SK-N-SH (cell line): ENCODE data around the gene TMEM212. TPM values are rescaled to one million over a fixed set of nuclear protein-coding genes. Genes with fewer than 3 reads are reported as not detected.

Experiments
- CTCF ChIA-PET: fragments of 300-600, 350-600 bp; formaldehyde crosslinking; extraction: SDS; loops from one replicate; lab custom pipeline; 2021; lab: Yijun Ruan, JAX
- POLR2A ChIA-PET: fragments of 350-600 bp; sonication (Branson Sonifier 250); formaldehyde crosslinking; extraction: SDS; loops from one replicate; lab custom pipeline; 2020; ENCODE audit warnings: antibody characterized with exemption, inconsistent platforms; lab: Yijun Ruan, JAX
- DNase-seq: peaks from one replicate; pipeline ENCODE4 v3.0.0; 2012
- H2AFZ ChIP-seq: fragments of 200-600 bp; sonication (generic); 2 replicates; pipeline ENCODE4 v1.8.1; 2016; ENCODE audit warnings: antibody characterized with exemption, mild to moderate bottlenecking, low read depth
- H3F3A ChIP-seq: fragments of 200-600 bp; sonication (generic); replicated peaks from 2 replicates; pipeline ENCODE3; 2016; ENCODE audit warnings: antibody characterized with exemption, mild to moderate bottlenecking; ENCODE audit not compliant: insufficient read depth
- H3K27ac ChIP-seq, 2 experiments: fragments of 200-500 bp in 1 of 2; fragments of 200-600 bp in 1 of 2; sonication (Bioruptor generic) in 1 of 2; sonication (generic), shearing (Covaris generic) in 1 of 2; 2 replicates each; pipeline versions ENCODE4 v1.5.1 to v1.6.1; 2014 to 2016; ENCODE audit warnings: low read depth in 2 of 2, inconsistent platforms in 1 of 2, low read length in 1 of 2, mild to moderate bottlenecking in 1 of 2, mixed read lengths in 1 of 2
- H3K27me3 ChIP-seq: fragments of 200-600 bp; sonication (generic), shearing (Covaris generic); 2 replicates; pipeline ENCODE4 v1.6.1; 2016; ENCODE audit warnings: mixed run types; ENCODE audit not compliant: insufficient read depth
- H3K36me3 ChIP-seq, 2 experiments: fragments of 200-500 bp in 1 of 2; fragments of 200-600 bp in 1 of 2; sonication (Bioruptor generic) in 1 of 2; sonication (generic) in 1 of 2; replicated peaks in 1 of 2; 2 replicates each; pipeline versions ENCODE3 to v1.5.1; 2014 to 2016; ENCODE audit warnings: low read length in 1 of 2, mild to moderate bottlenecking in 1 of 2; ENCODE audit not compliant: insufficient read depth in 2 of 2, control insufficient read depth in 1 of 2
- H3K4me1 ChIP-seq, 2 experiments: fragments of 200-500 bp in 1 of 2; fragments of 200-600 bp in 1 of 2; sonication (Bioruptor generic) in 1 of 2; sonication (generic), shearing (Covaris generic) in 1 of 2; 2 replicates each; pipeline versions ENCODE4 v1.5.1 to v1.6.1; 2014 to 2016; ENCODE audit warnings: low read depth in 1 of 2, low read length in 1 of 2, mixed run types in 1 of 2; ENCODE audit not compliant: insufficient read depth in 2 of 2, control insufficient read depth in 1 of 2
- H3K4me2 ChIP-seq: fragments of 200-600 bp; sonication (generic), shearing (Covaris generic); 2 replicates; pipeline ENCODE4 v1.6.1; 2017; ENCODE audit warnings: mixed run types
- H3K4me3 ChIP-seq, 2 experiments: fragments of 200-500 bp in 1 of 2; fragments of 200-600 bp in 1 of 2; sonication (Bioruptor generic) in 1 of 2; sonication (generic), shearing (Covaris generic) in 1 of 2; 2 replicates each; pipeline versions ENCODE4 v1.5.1 to v1.8.1; 2014 to 2016; ENCODE audit warnings: low read depth in 2 of 2, inconsistent platforms in 1 of 2, low read length in 1 of 2, mild to moderate bottlenecking in 1 of 2, mixed read lengths in 1 of 2, moderate library complexity in 1 of 2
- H3K79me2 ChIP-seq: fragments of 200-600 bp; sonication (generic); 2 replicates; pipeline ENCODE4 v1.8.1; 2017; ENCODE audit warnings: mild to moderate bottlenecking; ENCODE audit not compliant: insufficient read depth
- H3K9ac ChIP-seq: fragments of 200-600 bp; sonication (generic); 2 replicates; pipeline ENCODE4 v1.6.1; 2017; ENCODE audit warnings: mixed run types
- H3K9me2 ChIP-seq: fragments of 200-600 bp; sonication (generic); 2 replicates; pipeline ENCODE4 v1.6.1; 2017; ENCODE audit warnings: mixed run types
- H3K9me3 ChIP-seq: fragments of 200-600 bp; sonication (generic); 2 replicates; pipeline ENCODE4 v1.6.1; 2017; ENCODE audit warnings: mixed run types, mild to moderate bottlenecking, moderate library complexity
- H4K20me1 ChIP-seq: fragments of 200-600 bp; sonication (generic); 2 replicates; pipeline ENCODE4 v1.6.1; 2017; ENCODE audit warnings: mild to moderate bottlenecking, mixed run types; ENCODE audit not compliant: insufficient read depth
- CHD2 ChIP-seq: fragments of 150-350 bp; IDR thresholded peaks from 2 replicates; pipeline ENCODE4 v1.6.1; 2018; ENCODE audit warnings: low read length; ENCODE audit not compliant: partially characterized antibody
- CTCF ChIP-seq: fragments of 200-600 bp; sonication (generic); IDR thresholded peaks from 2 replicates; pipeline ENCODE4 v1.6.1; 2017; ENCODE audit warnings: antibody characterized with exemption, mild to moderate bottlenecking, moderate library complexity
- EP300 ChIP-seq, 2 experiments: IDR thresholded peaks; 2 replicates each; pipeline versions ENCODE4 v1.4.0 to v1.6.1; 2012; ENCODE audit warnings: borderline replicate concordance in 1 of 2, low read depth in 1 of 2, low read length in 1 of 2
- FOSL2 ChIP-seq: IDR thresholded peaks from 2 replicates; pipeline ENCODE4 v1.4.0; 2012; ENCODE audit warnings: low read depth, mild to moderate bottlenecking, moderate library complexity, borderline replicate concordance
- FOXJ3 ChIP-seq: sonication (generic); formaldehyde crosslinking; IDR thresholded peaks from 2 replicates; pipeline ENCODE4 v1.5.1; 2020; ENCODE audit warnings: mild to moderate bottlenecking, missing genetic modification reagents
- FOXM1 ChIP-seq: IDR thresholded peaks from 2 replicates; pipeline ENCODE4 v1.4.0; 2012; ENCODE audit warnings: low read depth, mild to moderate bottlenecking
- GABPA ChIP-seq: IDR thresholded peaks from 2 replicates; pipeline ENCODE4 v1.4.0; 2012; ENCODE audit warnings: low read depth, mild to moderate bottlenecking
- GATA2 ChIP-seq: sonication (generic); formaldehyde crosslinking; IDR thresholded peaks from 2 replicates; pipeline ENCODE4 v1.5.0; 2020; ENCODE audit warnings: mild to moderate bottlenecking, missing genetic modification reagents
- MAX ChIP-seq: IDR thresholded peaks from 2 replicates; pipeline ENCODE4 v1.4.0; 2012; ENCODE audit warnings: low read depth
- MEF2A ChIP-seq: IDR thresholded peaks from 2 replicates; pipeline ENCODE4 v1.4.0; 2012; ENCODE audit warnings: low read depth, borderline replicate concordance
- NFIC ChIP-seq: IDR thresholded peaks from 2 replicates; pipeline ENCODE4 v1.4.0; 2012; ENCODE audit warnings: borderline replicate concordance
- RAD21 ChIP-seq: IDR thresholded peaks from 2 replicates; pipeline ENCODE4 v1.6.1; 2012; ENCODE audit warnings: mild to moderate bottlenecking, low read length
- RCOR1 ChIP-seq: fragments of 150-350 bp; IDR thresholded peaks from 2 replicates; pipeline ENCODE4 v1.6.1; 2017; ENCODE audit warnings: antibody characterized with exemption, low read length
- RFX5 ChIP-seq: IDR thresholded peaks from 2 replicates; pipeline ENCODE4 v1.6.1; 2012; ENCODE audit warnings: mild to moderate bottlenecking, improper control_type of control experiment, low read length
- SIN3A ChIP-seq: IDR thresholded peaks from 2 replicates; pipeline ENCODE4 v1.6.1; 2012; ENCODE audit warnings: low read depth, mild to moderate bottlenecking, low read length, moderate library complexity, borderline replicate concordance
- SMC3 ChIP-seq: IDR thresholded peaks from 2 replicates; pipeline ENCODE4 v1.6.1; 2012; ENCODE audit warnings: low read depth, low read length, improper control_type of control experiment
- TCF12 ChIP-seq: IDR thresholded peaks from 2 replicates; pipeline ENCODE4 v1.4.0; 2012
- TEAD4 ChIP-seq: IDR thresholded peaks from 2 replicates; pipeline ENCODE4 v1.4.0; 2012; ENCODE audit warnings: mild to moderate bottlenecking, borderline replicate concordance; ENCODE audit not compliant: insufficient read depth
- USF2 ChIP-seq: fragments of 150-350 bp; IDR thresholded peaks from 2 replicates; pipeline ENCODE4 v1.6.1; 2017; ENCODE audit warnings: antibody characterized with exemption, low read length, low read depth, borderline replicate concordance
- ZBTB33 ChIP-seq: IDR thresholded peaks from 2 replicates; pipeline ENCODE4 v1.4.0; 2012; ENCODE audit warnings: low read depth, borderline replicate concordance
- WGBS: methylation state at CpG from one replicate; pipeline ENCODE4 v1.1.6; 2017; ENCODE audit warnings: low lambda C conversion rate; 5-methylcytosine and 5-hydroxymethylcytosine counted together
- polyA plus RNA-seq, 3 experiments: library from polyadenylated mRNA; depleted of rRNA; stranded (reverse); fragments of >200 nt; gene quantifications; 2 replicates each; pipeline ENCODE4 v1.2.3, GENCODE V29; 2012

TMEM212 gene
- polyA plus RNA-seq, 1 of the 3 experiments (the other 2 are of a cell fraction), result not detected

GRCh38 chr3:171888466-171888865 is 45.3 kb downstream of the TMEM212 start:
- CTCF ChIA-PET, result interaction anchor here (0.9 kb wide), 1 partner anchor 453 kb away, joined by 3 read pairs; no protein-coding TSS in a partner anchor
- WGBS, result 84% methylated on average over 2 of the region's 2 CpGs
- H3K36me3 ChIP-seq, result no peaks in the 10 kb centered on the region
- no peak overlapping the region for H3K4me3 ChIP-seq
- H3K27me3 ChIP-seq, result no peaks in the 10 kb centered on the region
- no peak for TF ChIP-seq ZBTB33
- TF ChIP-seq SIN3A, result no peak
- no peak for TF ChIP-seq CHD2
- TF ChIP-seq NFIC, result no peak
- TF ChIP-seq GABPA, result no peak
- TF ChIP-seq TEAD4, result no peak
- no peak for TF ChIP-seq MEF2A
- no peak for TF ChIP-seq RCOR1
- TF ChIP-seq EP300 (IDR thresholded peaks at IDR 0.05; ENCODE audit: borderline replicate concordance in 1 of 2, low read depth in 1 of 2, low read length in 1 of 2), result no peak
- no peak for TF ChIP-seq MAX
- TF ChIP-seq FOSL2, result no peak
- TF ChIP-seq RAD21, result no peak
- TF ChIP-seq, all 33 proteins: peak for 0
- no peaks in the 10 kb centered on the region for H3K4me1 ChIP-seq
- H3K9me3 ChIP-seq, result no peaks in the 10 kb centered on the region
- H3F3A ChIP-seq, result no peaks in the 10 kb centered on the region
- H3K4me2 ChIP-seq, result no peak overlapping the region
- no peak overlapping the region for H3K27ac ChIP-seq
- POLR2A ChIA-PET, result no interaction called here
- H3K9ac ChIP-seq, result no peak overlapping the region
- no peak for DNase-seq
- H2AFZ ChIP-seq, result no peak overlapping the region
- no peaks in the 10 kb centered on the region for H3K9me2 ChIP-seq
- no peaks in the 10 kb centered on the region for H4K20me1 ChIP-seq
- H3K79me2 ChIP-seq, result no peaks in the 10 kb centered on the region

GRCh38 chr3:171890398-171890797 is 47.2 kb downstream of the TMEM212 start:
- ChIA-PET CTCF (no interaction called here), POLR2A (no interaction called here)
- Histone ChIP-seq H3K4me2 (no peak overlapping the region), H3K9ac (no peak overlapping the region), H3K27me3 (no peaks in the 10 kb centered on the region), H3K79me2 (no peaks in the 10 kb centered on the region), H3K36me3 (no peaks in the 10 kb centered on the region), H2AFZ (no peak overlapping the region), H3K9me3 (no peaks in the 10 kb centered on the region), H3K27ac (no peak overlapping the region), H3K9me2 (no peaks in the 10 kb centered on the region), H3F3A (no peaks in the 10 kb centered on the region), H3K4me1 (peaks cover 0 to 2% of the 10 kb centered on the region in 2 experiments; a peak in 2 of 4 replicates), H4K20me1 (no peaks in the 10 kb centered on the region), H3K4me3 (no peak overlapping the region)
- no peak for DNase-seq
- 72% methylated on average over 2 of the region's 2 CpGs for WGBS
- TF ChIP-seq SMC3, result no peak
- no peak for TF ChIP-seq GABPA
- no peak for TF ChIP-seq TCF12
- TF ChIP-seq RCOR1, result no peak
- TF ChIP-seq MEF2A, result no peak
- TF ChIP-seq MAX, result no peak
- no peak for TF ChIP-seq EP300 (IDR thresholded peaks at IDR 0.05; ENCODE audit: borderline replicate concordance in 1 of 2, low read depth in 1 of 2, low read length in 1 of 2)
- no peak for TF ChIP-seq RFX5
- no peak for TF ChIP-seq GATA2
- TF ChIP-seq FOXM1, result no peak
- no peak for TF ChIP-seq USF2
- TF ChIP-seq CTCF, result no peak
- TF ChIP-seq FOSL2, result no peak
- no peak for TF ChIP-seq FOXJ3 (CRISPR knock-in tag)
